HG02759 (cell line): Measurements from ENCODE around the gene ADARB1.

ENCODE experiments used
- ATAC-seq: cut with Tn5 transposase; IDR thresholded peaks from one replicate; pipeline ENCODE4 v1.9.1; 2021; ENCODE audit warnings: mild to moderate bottlenecking, moderate library complexity; ENCODE audit not compliant: unreplicated experiment

Gene ADARB1

DNA sequence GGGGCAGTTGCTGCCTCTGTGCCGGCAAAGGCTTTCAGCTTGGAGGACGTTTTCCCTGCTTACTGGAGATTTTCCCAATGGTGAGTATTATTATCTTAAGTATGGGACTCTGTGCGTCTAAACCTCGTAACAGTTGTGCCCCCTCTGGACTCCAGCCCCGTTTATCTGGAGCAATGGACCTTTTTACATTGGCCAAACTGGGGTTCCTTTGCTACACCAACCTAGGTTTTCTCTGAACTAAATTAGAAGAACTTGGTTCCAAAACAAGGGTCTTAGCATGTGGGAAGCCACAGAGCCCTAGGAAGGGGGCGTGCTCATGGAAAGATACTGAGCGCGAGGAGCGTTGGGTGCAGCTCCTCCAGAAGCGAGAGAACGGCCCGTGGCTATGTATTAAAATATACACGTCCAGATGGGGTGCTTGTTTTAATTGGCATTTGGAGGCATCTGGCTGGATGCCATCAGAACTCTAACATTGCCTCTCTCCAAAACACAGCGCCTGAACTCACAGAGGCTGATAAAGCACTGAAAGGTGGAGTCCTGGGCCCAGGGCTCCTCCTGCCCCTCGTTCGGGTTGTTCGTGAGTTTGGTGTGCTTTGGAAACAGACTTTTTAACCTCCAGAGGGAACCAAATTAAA, 184.9 kb downstream of the ADARB1 start:
- no peak for ATAC-seq

DNA sequence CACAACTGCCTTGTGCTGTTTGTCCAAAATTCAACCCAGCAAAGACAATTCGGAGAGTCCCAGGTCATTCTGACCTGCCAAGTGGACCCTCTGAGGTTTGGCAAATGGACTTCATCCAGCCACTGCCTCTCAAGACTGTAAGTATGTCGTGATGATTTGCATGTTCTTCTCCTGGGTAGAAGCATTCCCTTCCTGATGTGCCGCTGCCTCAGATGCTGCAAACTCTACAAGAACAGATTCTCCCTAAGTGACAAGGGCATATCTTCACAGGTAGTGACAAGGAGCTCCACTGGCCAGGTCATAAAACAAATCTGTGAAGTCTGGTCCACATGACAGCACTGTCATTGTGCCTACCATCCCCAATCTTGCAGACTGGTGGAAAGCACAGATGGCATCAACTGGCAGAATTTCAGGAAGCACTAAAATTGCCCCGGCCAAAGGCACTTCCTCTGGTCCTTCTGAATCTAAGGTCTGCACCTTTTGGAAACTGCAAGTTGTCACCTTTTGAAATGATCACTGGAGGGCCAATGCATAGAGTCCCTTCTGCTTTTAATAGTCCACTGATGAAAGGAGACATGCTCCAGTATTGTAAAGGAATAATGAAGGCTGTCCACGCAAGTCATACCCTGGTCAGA, 185.9 kb downstream of the ADARB1 start:
- ATAC-seq = no peak

DNA sequence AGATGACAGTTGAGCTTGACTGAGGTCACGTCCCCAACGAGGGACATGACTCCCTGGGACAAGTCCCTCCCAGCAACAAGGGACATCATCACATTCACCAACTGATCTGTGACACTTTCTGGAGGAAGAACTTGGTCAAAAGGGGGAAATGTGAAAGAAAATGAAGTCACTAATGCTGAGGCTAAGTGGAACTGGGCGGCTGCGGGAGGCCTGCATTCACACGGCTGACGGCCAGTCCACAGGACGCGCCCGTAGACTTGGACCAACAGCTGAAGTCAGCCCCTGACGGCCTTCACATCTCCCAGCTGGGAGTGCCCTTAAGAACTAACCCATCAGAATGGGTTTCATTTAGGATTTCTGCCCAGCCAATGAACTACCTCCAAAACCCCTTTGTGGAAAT, 186.7 kb downstream of the ADARB1 start:
- ATAC-seq = no peak

DNA sequence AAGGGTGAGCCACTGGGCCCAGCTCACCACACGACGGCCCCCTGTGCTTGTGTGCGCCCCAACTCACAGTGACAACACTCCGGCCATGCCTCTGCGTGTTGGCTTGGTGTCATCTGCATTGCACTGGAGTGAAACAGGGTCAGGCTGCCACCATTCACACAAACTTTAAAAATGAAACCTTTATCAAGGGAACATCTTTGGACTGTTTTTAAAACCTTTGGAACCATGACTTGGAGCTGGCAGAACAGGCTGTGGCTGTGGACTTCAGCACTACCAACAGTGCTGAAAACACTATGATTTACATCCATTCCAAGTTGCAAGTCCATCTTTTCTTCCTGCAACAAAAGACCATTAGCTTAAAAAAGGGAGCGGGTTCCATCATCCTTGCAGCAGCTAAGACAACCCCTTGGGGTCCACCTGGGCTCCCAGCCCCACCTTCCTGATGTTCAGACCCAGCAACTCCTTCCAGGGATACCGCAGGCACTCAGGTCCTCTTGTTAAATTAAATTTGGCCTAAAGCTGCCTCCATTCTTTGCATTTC, 187.7 kb downstream of the ADARB1 start:
- no peak for ATAC-seq

DNA sequence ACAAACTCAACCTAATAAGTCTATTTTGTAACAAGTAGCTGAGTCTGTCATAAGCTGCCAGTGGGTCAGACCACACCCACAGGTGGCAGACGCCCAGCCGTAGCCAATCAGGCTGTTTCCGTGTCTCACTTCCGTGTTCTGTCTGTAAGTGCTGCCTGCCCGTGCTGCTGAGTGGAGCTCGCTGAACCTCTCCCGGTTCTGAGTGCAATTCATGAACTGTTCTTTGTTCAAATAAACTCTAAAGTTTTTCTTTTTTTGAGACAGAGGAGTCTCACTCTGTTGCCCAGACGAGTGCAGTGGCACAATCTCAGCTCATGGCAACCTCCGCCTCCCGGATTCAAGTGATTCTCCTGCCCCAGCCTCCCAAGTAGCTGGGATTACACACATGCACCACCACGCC, 188.2 kb downstream of the ADARB1 start:
- no peak for ATAC-seq

DNA sequence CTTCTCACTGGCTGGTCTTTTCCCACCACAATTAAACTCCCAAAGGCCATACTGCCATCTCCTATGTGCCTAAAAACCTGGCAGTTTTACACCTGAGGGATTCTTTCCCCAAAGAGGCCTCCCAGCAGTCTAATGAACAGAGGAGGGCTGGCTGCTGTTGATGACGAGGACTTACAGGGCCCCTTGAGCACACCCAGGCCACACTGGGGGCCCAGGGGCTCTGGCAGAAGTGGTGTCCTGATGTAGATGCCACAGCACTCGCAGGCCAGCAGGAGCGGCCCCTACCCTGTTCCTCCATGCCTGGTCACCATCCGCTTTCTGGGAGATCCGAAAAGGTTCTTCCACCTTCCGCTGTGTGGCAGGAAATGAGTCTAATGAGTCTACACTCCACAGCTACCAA, 189.2 kb downstream of the ADARB1 start:
- ATAC-seq = no peak

DNA sequence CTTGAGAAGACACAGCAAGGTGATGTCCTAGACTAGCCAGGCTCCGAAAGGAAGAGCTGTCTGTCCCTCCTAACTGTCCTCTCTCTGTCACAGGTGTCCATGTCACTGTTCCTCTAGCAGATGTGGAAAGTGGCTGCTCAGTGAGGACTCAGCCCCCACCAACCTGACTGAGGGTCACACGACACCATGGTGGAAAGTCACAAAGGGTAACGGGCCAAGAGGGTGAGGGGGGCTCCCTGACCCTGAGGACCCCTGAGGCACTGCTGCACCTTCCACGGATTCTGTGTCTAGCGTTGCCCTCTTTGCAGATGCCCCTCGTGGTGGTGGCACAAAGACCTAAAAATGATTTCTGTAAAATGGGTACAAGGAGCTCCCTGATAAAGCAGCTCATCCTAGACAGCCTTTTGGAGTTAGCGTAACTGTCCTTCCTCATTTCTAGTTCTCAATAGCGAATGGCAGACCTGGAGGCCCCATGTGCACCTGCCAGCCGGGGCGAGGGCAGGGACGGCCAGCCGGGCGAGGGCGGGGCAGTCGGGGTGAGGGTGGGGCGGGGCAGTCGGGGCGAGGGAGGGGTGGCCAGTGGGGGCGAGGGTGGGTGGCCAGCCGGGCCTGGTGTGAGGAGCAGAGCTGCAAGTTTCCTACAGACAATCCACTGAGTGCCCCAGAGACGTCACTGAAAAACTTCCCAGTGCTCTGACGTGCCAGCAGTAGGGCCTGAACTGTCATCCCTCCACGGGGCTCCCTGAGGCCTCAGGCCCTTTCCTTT, 189.9 kb downstream of the ADARB1 start:
- no peak for ATAC-seq

DNA sequence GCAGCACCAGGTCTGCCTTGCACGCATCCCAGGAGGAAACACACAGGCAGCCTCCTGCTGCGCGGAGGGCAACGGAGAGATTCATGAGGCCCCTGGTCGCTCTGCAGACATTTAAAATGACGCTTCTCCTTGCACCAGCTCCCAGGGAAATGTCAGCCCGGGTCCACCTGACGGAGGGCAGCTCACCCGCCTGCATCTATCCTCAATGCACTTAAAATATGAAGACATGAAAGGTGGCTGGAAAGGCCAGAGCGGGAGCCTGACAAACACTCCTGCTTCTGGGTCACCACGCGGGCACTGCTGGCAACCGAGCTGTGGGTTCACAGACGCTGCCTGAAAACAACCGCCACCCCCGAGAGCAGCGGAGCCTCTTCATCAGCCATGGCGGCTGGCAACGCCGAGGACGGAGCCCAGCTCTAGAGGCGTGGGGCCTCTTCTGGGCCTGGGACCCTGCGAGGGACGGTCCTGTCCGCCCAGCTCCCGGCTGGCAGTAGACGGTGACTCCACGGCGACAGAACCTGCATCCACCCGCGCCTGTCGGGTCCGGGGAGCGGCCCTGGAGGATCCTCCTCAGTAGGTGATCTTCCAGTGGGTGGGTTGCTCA, 190.6 kb downstream of the ADARB1 start:
- ATAC-seq = no peak

DNA sequence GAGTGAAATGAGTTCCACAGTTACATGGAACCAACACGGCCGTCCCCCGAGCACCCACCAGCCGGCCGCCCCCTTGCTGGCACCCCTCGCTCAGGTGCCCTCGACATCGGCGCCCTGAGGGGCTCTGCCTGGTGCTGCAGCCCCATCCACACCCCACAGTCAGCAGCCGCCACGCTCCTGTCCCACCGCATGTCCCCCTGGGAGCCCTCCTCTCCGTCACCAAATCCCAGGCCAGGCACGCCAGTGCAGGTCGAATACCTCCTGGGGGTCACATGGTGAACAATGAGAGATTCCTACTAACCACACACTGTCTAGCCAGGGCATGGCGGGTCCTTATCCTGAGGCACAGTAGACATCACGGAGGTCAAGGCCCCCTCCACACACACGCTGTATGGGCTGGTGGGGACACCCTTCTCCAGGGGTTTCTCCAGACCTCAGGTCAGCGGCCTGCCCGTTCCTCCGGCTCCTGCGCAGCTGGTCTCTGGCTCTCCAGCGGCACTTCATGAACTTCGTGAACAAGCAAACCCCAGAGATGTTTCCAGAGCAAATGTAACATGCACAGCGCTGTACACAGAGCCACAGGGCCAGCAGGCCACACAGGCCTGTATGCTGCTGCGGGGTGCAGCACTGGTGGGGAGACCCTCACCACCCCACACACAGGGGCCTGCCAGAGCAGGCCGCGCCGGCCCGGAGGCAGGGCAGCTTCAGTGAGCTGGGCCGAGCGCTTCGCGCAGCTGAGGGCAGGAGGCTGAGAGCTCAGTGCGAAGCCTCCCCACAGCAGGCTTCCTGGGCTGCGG, 191.5 kb downstream of the ADARB1 start:
- no peak for ATAC-seq

DNA sequence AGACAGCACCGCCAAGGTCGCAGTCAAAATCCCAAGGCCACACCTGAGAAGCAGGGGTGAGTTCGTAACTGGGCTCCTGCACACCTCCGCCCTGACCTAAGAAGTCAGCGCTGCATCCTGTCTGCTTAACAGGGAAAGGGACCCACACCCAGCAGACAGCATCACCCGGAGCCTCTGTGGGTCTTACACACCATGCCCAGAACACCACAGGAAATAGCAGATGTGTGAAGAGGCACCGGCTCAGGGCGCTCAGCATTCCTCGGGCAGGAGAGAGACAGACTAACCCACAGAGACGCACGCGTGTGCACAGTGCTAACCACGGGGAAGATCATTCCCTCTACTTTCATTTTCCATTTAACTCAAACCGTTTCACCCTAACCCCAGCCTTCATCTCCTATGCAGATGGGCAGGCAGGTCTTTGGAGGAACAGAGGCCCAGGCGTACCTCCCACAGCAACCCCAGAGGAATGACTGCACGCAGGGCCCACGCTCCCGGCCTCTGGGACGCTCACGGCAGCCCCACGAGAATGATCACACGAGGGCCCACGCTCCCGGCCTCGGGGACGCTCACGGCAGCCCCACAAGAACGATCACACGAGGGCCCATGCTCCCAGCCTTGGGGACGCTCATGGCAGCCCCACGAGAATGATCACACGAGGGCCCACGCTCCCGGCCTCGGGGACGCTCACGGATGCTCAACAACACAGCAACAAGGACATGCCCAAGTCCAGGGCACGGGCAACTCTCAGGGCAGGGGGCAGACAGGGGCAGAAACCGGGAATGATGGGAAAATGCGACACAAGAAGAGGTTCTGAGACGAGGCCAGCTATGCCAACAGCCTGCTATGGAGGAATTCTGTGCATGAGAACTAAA, 192.4 kb downstream of the ADARB1 start:
- ATAC-seq = no peak

DNA sequence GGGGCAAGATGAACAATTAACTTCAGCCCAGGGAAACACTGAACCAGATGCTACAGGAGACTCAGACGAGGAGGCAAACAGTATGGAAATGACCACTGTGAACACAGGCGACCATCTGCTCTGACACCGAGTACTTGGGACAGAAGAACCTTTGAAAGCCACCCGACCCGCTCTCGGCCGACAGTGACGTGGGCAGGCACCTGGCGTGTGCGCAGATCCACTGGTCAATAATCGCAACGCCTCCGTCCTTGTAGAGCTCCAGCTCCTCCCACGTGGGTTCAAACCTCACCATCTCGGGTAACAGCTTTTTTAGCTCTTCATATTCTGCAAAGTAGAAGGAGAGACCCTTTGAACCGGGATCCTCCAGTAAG, 193.0 kb downstream of the ADARB1 start:
- no peak for ATAC-seq

DNA sequence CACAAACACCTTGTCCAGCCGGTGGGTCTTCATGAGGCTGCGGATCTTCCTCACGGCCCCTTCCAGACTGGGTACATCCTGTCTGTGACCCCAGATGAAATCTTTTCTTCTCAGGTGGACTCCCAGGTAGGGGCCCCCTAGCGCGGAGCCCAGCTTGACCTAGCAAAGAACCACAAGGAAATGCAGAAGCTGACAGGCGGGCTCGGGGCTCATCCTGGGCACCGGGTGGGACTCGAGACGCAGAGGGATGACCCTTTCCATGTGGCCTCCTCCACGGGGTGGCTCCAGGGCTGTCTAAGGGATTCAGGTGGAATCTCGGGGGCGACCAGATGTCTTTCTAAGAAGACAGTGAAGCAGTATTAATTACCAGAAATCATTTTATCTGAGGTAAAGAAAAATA, 195.5 kb downstream of the ADARB1 start:
- no peak for ATAC-seq

DNA sequence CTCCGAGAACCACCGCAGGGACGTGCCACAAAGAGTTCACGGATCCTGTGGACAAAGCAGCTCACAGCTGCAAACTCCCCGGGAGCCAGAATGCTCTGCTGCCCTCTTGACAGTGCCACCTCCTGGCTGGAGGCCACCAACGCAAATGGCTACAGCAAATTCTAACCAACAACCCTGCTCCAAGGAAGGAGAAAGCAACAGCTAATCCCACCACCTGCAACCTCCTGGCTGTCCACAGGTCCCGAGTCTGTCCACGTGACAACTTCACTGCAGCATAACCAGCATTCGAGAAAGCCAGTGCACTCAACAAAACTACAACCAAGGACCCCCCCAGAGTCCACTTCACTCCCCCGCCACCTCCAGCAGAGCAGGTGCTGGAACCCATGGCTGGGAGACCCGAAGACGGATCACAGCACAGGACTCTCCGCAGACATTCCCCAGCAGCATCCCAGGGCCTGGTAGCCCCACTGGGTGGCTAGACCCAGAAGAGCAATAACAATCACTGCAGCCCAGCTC, 196.0 kb downstream of the ADARB1 start:
- no peak for ATAC-seq
